ENCODE measurements around the gene CCT6A.
A peak's percentile ranks its signal among the peaks of the same experiment; 100 is the strongest.
"Not testable (repeated sequence)": the region's sequence is repeated elsewhere in the genome, so short reads cannot be mapped to it uniquely, and the experiment has no call there.

Gene CCT6A

DNA sequence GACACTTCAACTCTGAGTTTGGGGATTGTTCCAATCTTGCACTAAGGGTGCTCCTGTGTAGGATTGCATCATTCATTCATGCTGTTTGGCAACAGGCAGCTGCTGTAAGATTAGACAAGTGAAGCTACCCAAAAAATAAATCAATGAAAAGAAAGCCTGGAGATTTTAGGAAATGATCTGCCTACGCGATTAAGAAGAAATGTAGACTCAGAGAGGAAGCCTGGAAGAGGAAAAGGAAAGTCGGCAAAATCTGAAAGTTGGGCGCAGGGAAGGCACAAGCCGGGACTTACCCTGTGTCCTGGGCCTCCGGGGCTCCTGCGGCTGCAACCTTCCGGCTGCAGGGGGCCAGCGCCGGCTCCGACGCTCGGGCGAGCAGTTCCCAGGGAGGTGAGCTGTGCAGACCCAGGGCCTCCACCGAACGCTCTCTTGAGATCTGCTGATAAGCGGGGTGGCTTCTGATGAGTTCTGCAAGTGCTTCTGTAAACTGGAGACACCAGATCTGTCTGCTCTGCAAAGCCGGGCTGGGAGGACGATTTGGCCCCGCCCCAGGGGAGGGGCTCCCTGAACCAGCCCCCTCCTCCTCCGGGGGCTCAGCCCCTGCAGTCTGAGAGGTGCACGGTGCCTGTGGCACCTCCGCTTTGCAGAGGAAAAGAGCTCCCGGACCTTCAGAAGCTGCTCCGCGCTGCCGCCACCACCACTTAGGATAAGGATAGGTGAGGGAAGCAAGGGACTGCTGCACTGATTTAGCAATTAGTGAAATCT is 17.7 kb upstream of the CCT6A start:
- DNase-seq (ENCODE audit: low read depth, low spot score), result no peak
- TF ChIP-seq, protein P1, sequence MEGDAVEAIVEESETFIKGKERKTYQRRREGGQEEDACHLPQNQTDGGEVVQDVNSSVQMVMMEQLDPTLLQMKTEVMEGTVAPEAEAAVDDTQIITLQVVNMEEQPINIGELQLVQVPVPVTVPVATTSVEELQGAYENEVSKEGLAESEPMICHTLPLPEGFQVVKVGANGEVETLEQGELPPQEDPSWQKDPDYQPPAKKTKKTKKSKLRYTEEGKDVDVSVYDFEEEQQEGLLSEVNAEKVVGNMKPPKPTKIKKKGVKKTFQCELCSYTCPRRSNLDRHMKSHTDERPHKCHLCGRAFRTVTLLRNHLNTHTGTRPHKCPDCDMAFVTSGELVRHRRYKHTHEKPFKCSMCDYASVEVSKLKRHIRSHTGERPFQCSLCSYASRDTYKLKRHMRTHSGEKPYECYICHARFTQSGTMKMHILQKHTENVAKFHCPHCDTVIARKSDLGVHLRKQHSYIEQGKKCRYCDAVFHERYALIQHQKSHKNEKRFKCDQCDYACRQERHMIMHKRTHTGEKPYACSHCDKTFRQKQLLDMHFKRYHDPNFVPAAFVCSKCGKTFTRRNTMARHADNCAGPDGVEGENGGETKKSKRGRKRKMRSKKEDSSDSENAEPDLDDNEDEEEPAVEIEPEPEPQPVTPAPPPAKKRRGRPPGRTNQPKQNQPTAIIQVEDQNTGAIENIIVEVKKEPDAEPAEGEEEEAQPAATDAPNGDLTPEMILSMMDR (IDR thresholded peaks at IDR 0.05; ENCODE audit: insufficient read depth, low read length, missing control alignments), result peak; percentile 54
- ChIA-PET POLR2A (interaction anchor here (0.7 to 3.4 kb wide), 3 partner anchors 10 to 29 kb away, joined by 3 to 14 read pairs (median 4); partner anchors contain the start of genes CCT6A and PSPH), CTCF (interaction anchor here (0.6 to 2.1 kb wide), 3 partner anchors 37 to 59 kb away, joined by 3 to 7 read pairs (median 5); partner anchors contain the start of gene PHKG1)
- peak overlapping the region; percentile 73 for H3K4me3 ChIP-seq (ENCODE audit: low read depth, low read length)

DNA sequence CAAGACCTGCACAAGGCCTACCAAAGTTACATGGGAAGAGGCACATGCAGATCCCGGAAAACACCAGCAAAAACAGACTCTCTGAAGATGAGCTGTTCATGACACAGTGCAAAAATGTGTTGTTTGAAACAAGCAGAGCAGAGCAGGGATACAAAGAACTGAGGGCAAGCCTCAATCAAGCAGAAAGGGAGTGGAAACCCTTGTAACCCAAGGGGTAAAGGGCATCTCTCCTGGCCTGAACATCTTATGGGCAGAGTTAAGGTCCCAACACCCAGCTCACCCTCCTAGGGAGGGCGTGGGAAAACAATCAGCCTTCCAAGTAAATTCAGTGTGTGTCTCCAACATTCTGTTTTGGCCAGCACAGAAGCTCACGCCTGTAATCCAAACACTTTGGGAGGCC is 10.8 kb upstream of the CCT6A start:
- no peak overlapping the region for H3K4me3 ChIP-seq (ENCODE audit: low read depth, low read length)
- ChIA-PET POLR2A (no interaction called here), CTCF (no interaction called here)
- TF ChIP-seq, protein P1 (IDR thresholded peaks at IDR 0.05; ENCODE audit: insufficient read depth, low read length, missing control alignments), result no peak
- no peak for DNase-seq (ENCODE audit: low read depth, low spot score)

DNA sequence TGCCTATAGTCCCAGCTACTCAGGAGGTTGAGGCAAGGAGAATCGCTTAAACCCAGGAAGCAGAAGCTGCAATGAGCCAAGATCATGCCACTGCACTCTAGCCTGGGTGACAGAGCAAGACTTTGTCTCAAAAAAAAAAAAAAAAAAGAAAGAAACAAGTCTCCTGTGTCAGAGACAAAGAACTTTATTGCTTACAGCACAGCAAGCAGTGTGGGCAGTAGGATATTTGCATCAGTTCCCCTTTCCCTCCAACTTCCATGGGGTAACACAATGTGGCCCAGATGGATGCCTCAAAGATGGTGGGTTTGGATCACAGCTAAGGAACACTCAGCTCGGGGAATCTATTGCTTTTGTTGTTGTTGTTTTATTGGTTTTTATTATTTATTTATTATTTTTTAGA is 5.8 kb upstream of the CCT6A start:
- H3K4me3 ChIP-seq (ENCODE audit: low read depth, low read length); POLR2A ChIA-PET; DNase-seq (ENCODE audit: low read depth, low spot score): not testable (repeated sequence)
- CTCF ChIA-PET, result interaction anchor here (1.9 kb wide), 1 partner anchor 29 kb away, joined by 6 read pairs; no protein-coding TSS in a partner anchor

DNA sequence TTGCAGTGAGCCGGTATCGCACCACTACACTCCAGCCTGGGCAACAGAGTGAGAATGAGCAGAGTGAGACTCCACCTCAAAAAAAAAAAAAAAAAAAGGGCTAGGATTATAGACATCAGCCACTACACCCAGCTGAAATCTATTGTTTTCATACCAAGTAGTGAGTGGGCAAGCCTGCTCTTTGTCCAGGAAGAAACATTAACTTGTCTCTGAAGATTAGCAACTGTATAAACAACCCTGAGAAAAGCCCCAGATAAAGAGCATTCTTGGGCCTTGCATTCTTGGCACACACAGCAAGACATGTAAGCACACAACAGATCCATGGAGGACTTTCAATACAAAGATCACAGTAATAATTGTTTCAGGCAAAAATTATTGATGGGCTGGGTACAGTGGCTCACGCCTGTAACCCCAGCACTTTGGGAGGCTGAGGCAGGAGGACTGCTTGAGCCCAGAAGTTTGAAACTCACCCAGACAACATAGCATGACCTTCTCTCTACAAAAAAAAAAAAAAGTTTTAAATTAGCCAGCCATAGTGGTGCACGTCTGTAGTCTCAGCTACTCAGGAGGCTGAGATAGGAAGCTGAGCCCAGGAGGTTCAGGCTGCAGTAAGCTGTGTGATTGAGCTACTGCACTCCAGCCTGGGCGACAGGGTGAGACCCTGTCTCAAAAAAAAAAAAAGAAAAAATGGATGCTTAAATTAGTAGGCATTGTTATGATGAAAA is 4.7 kb upstream of the CCT6A start:
- POLR2A ChIA-PET, result interaction anchor here (0.6 to 1.0 kb wide), 3 partner anchors 12 to 695 kb away, joined by 3 to 4 read pairs (median 3); no protein-coding TSS in a partner anchor
- DNase-seq (ENCODE audit: low read depth, low spot score), result peak; percentile 72
- CTCF ChIA-PET, result interaction anchor here (1.9 kb wide), 1 partner anchor 28 kb away, joined by 6 read pairs; no protein-coding TSS in a partner anchor
- TF ChIP-seq, protein P1 (IDR thresholded peaks at IDR 0.05; ENCODE audit: insufficient read depth, low read length, missing control alignments), result no peak
- H3K4me3 ChIP-seq (ENCODE audit: low read depth, low read length), result no peak overlapping the region

DNA sequence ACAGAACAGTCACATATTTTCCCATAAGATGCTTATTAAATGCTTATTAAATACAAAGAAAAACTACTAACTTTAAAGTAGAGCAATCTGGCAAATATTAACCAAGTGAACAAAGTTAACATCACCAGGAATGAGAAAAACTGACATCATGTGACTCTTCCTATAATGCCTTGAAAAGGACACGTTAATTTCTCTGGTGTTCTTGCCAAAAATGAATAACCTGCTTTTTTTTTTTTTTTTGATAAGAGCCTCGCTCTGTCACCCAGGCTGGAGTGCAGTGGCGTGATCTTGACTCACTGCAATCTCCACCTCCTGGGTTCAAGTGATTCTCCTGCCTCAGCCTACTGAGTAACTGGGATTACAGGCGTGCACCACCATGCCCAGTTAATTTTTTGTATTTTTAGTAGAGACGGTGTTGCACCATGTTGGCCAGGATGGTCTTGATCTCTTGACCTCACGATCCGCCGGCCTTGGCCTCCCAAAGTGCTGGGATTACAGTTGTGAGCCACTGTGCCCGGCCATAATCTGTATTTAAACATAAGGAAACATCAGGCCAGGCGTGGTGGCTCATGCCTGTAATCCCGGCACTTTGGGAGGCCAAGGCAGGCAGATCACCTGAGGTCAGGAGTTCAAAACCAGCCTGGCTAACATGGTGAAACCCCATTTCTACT is 4.0 kb upstream of the CCT6A start:
- CTCF ChIA-PET; DNase-seq (ENCODE audit: low read depth, low spot score); H3K4me3 ChIP-seq (ENCODE audit: low read depth, low read length): not testable (repeated sequence)
- POLR2A ChIA-PET, result interaction anchor here (0.6 kb wide), 1 partner anchor 695 kb away, joined by 4 read pairs; no protein-coding TSS in a partner anchor

DNA sequence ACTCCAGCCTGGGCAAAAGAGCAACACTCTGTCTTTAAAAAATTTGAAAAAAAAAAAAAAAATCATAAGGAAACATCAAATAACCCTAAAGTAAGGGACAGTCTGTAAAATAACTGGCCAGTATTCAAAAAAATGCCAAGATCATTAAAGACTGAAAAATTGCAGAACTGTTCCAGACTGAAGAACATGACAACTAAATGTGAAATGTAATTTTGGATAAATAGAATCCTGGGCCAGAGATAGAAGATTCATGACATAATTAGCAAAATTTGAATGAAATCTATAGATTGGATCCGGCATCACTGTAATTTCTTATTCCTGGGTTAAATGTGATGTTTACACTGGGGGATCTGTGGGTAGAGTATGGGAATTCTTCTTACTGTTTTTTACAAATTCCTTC is 3.3 kb upstream of the CCT6A start:
- no peak for DNase-seq (ENCODE audit: low read depth, low spot score)
- ChIA-PET CTCF (no interaction called here), POLR2A (no interaction called here)
- H3K4me3 ChIP-seq (ENCODE audit: low read depth, low read length), result no peak overlapping the region
- TF ChIP-seq, protein P1 (IDR thresholded peaks at IDR 0.05; ENCODE audit: insufficient read depth, low read length, missing control alignments), result no peak

DNA sequence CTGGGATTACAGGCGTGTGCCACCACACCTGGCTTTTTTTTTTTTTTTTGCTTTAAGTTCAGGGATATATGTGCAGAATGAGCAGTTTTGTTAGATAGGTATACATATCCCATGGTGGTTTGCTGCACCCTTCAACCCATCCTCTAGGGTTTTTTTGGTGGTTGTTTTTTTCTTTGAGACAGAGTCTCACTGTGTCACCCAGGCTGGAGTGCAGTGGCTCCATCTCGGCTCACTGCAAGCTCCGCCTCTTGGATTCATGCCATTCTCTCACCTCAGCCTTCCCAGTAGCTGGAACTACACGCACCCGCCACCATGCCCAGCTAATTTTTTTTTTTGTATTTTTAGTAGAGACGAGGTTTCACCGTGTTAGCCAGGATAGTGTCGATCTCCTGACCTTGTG is 2.8 kb upstream of the CCT6A start:
- H3K4me3 ChIP-seq (ENCODE audit: low read depth, low read length); DNase-seq (ENCODE audit: low read depth, low spot score); CTCF ChIA-PET; POLR2A ChIA-PET: not testable (repeated sequence)
